Activated naive CD8-positive, alpha-beta T cell treated with anti-CD3 and anti-CD28 coated beads for 36 hours (primary cell): ENCODE results near the gene SLIT1. TPM values are rescaled to one million over a fixed set of nuclear protein-coding genes. Genes with fewer than 3 reads are reported as not detected.

Experiments used
- DNase-seq: peaks from one replicate; pipeline ENCODE4 v3.0.0; 2021
- H3K27ac Mint-ChIP-seq: one replicate; pipeline ENCODE4 v1.8.0; 2022; ENCODE audit warnings: mild to moderate bottlenecking, moderate library complexity, mixed read lengths
- H3K27me3 Mint-ChIP-seq: one replicate; pipeline ENCODE4 v1.8.0; 2022; ENCODE audit warnings: mild to moderate bottlenecking, mixed read lengths
- H3K36me3 Mint-ChIP-seq: one replicate; pipeline ENCODE4 v1.8.0; 2021; ENCODE audit warnings: mild to moderate bottlenecking, mixed read lengths
- H3K4me1 Mint-ChIP-seq: one replicate; pipeline ENCODE4 v1.8.0; 2021; ENCODE audit warnings: mixed read lengths
- H3K4me3 Mint-ChIP-seq: one replicate; pipeline ENCODE4 v1.8.0; 2022; ENCODE audit warnings: mild to moderate bottlenecking, moderate library complexity, mixed read lengths
- H3K9me3 Mint-ChIP-seq: one replicate; pipeline ENCODE4 v1.8.0; 2022; ENCODE audit warnings: mixed read lengths
- total RNA-seq, 2 experiments: library from RNA; stranded (reverse); gene quantifications; one replicate each; pipeline ENCODE4 v1.2.3, GENCODE V29; 2021

The SLIT1 gene
- total RNA-seq, 2 experiments from 2014 or later: 0.08 to 0.27 TPM

- H3K9me3 Mint-ChIP-seq: no peaks in the 10 kb centered on the region
- H3K27me3 Mint-ChIP-seq: peaks cover 9% of the 10 kb centered on the region
- no peak overlapping the region for H3K4me3 Mint-ChIP-seq
- no peaks in the 10 kb centered on the region for H3K4me1 Mint-ChIP-seq
- no peak for DNase-seq
- H3K36me3 Mint-ChIP-seq: no peaks in the 10 kb centered on the region
- no peak overlapping the region for H3K27ac Mint-ChIP-seq
These were observed 82.3 kb downstream of the SLIT1 start for GRCh38 chr10:97103316-97104080.

GRCh38 chr10:97102441-97102840 is 83.3 kb downstream of the SLIT1 start:
- Mint-ChIP-seq H3K27ac (no peak overlapping the region), H3K4me1 (peaks cover under 1% of the 10 kb centered on the region), H3K9me3 (no peaks in the 10 kb centered on the region), H3K27me3 (peaks cover 17% of the 10 kb centered on the region), H3K36me3 (no peaks in the 10 kb centered on the region), H3K4me3 (no peak overlapping the region)
- DNase-seq: no peak

GRCh38 chr10:97101166-97101940 is 84.4 kb downstream of the SLIT1 start:
- no peaks in the 10 kb centered on the region for H3K9me3 Mint-ChIP-seq
- no peak overlapping the region for H3K27ac Mint-ChIP-seq
- H3K27me3 Mint-ChIP-seq: peaks cover 22% of the 10 kb centered on the region
- H3K36me3 Mint-ChIP-seq: no peaks in the 10 kb centered on the region
- no peak overlapping the region for H3K4me3 Mint-ChIP-seq
- DNase-seq: no peak
- peaks cover 10% of the 10 kb centered on the region for H3K4me1 Mint-ChIP-seq

- DNase-seq: no peak
- Mint-ChIP-seq H3K4me3 (no peak overlapping the region), H3K36me3 (no peaks in the 10 kb centered on the region), H3K4me1 (peaks cover 17% of the 10 kb centered on the region), H3K27me3 (peaks cover 22% of the 10 kb centered on the region), H3K27ac (no peak overlapping the region), H3K9me3 (no peaks in the 10 kb centered on the region)
These were observed 85.1 kb downstream of the SLIT1 start for GRCh38 chr10:97100657-97101056.

- no peak overlapping the region for H3K27ac Mint-ChIP-seq
- H3K9me3 Mint-ChIP-seq: no peaks in the 10 kb centered on the region
- no peaks in the 10 kb centered on the region for H3K36me3 Mint-ChIP-seq
- H3K4me1 Mint-ChIP-seq: peaks cover 18% of the 10 kb centered on the region
- H3K27me3 Mint-ChIP-seq: peaks cover 22% of the 10 kb centered on the region
- no peak overlapping the region for H3K4me3 Mint-ChIP-seq
- DNase-seq: no peak
These were observed 85.9 kb downstream of the SLIT1 start for GRCh38 chr10:97099868-97100267.

GRCh38 chr10:97099089-97099488 is 86.7 kb downstream of the SLIT1 start:
- H3K4me3 Mint-ChIP-seq: no peak overlapping the region
- H3K4me1 Mint-ChIP-seq: peaks cover 18% of the 10 kb centered on the region
- DNase-seq: no peak
- no peaks in the 10 kb centered on the region for H3K36me3 Mint-ChIP-seq
- no peak overlapping the region for H3K27ac Mint-ChIP-seq
- H3K27me3 Mint-ChIP-seq: peaks cover 25% of the 10 kb centered on the region
- no peaks in the 10 kb centered on the region for H3K9me3 Mint-ChIP-seq

- Mint-ChIP-seq H3K27me3 (peaks cover 25% of the 10 kb centered on the region), H3K4me3 (no peak overlapping the region), H3K27ac (no peak overlapping the region), H3K4me1 (peaks cover 18% of the 10 kb centered on the region), H3K9me3 (no peaks in the 10 kb centered on the region), H3K36me3 (no peaks in the 10 kb centered on the region)
- no peak for DNase-seq
These were observed 88.7 kb downstream of the SLIT1 start for GRCh38 chr10:97097084-97097433.

GRCh38 chr10:97096261-97097083 is 89.3 kb downstream of the SLIT1 start:
- peak; percentile 21 for DNase-seq
- Mint-ChIP-seq H3K9me3 (no peaks in the 10 kb centered on the region), H3K27ac (no peak overlapping the region), H3K36me3 (no peaks in the 10 kb centered on the region), H3K27me3 (peaks cover 25% of the 10 kb centered on the region), H3K4me3 (peak overlapping the region; percentile 42), H3K4me1 (peaks cover 18% of the 10 kb centered on the region)

GRCh38 chr10:97095701-97096260 is 90.0 kb downstream of the SLIT1 start:
- peaks cover 25% of the 10 kb centered on the region for H3K27me3 Mint-ChIP-seq
- DNase-seq: no peak
- peaks cover 18% of the 10 kb centered on the region for H3K4me1 Mint-ChIP-seq
- no peak overlapping the region for H3K4me3 Mint-ChIP-seq
- H3K36me3 Mint-ChIP-seq: no peaks in the 10 kb centered on the region
- no peaks in the 10 kb centered on the region for H3K9me3 Mint-ChIP-seq
- no peak overlapping the region for H3K27ac Mint-ChIP-seq

GRCh38 chr10:97090644-97091043 is 95.1 kb downstream of the SLIT1 start:
- Mint-ChIP-seq H3K36me3 (no peaks in the 10 kb centered on the region), H3K27ac (no peak overlapping the region), H3K4me3 (no peak overlapping the region), H3K27me3 (peaks cover 29% of the 10 kb centered on the region), H3K9me3 (no peaks in the 10 kb centered on the region), H3K4me1 (peaks cover under 1% of the 10 kb centered on the region)
- DNase-seq: no peak

GRCh38 chr10:97090035-97090434 is 95.7 kb downstream of the SLIT1 start:
- no peak for DNase-seq
- H3K27me3 Mint-ChIP-seq: peaks cover 30% of the 10 kb centered on the region
- H3K27ac Mint-ChIP-seq: no peak overlapping the region
- H3K9me3 Mint-ChIP-seq: no peaks in the 10 kb centered on the region
- no peaks in the 10 kb centered on the region for H3K36me3 Mint-ChIP-seq
- no peak overlapping the region for H3K4me3 Mint-ChIP-seq
- H3K4me1 Mint-ChIP-seq: no peaks in the 10 kb centered on the region

GRCh38 chr10:97089209-97089870 is 96.4 kb downstream of the SLIT1 start:
- peaks cover 27% of the 10 kb centered on the region for H3K27me3 Mint-ChIP-seq
- no peaks in the 10 kb centered on the region for H3K9me3 Mint-ChIP-seq
- no peaks in the 10 kb centered on the region for H3K36me3 Mint-ChIP-seq

GRCh38 chr10:97087296-97087695 is 98.5 kb downstream of the SLIT1 start:
- Mint-ChIP-seq H3K36me3 (no peaks in the 10 kb centered on the region), H3K4me1 (no peaks in the 10 kb centered on the region), H3K9me3 (no peaks in the 10 kb centered on the region), H3K27me3 (peaks cover 30% of the 10 kb centered on the region), H3K27ac (no peak overlapping the region), H3K4me3 (no peak overlapping the region)
- no peak for DNase-seq

More at GRCh38 chr10:97089209-97089870, 96.4 kb downstream of the SLIT1 start:
- DNase-seq: no peak
- Mint-ChIP-seq H3K4me1 (no peaks in the 10 kb centered on the region), H3K27ac (no peak overlapping the region), H3K4me3 (no peak overlapping the region)

- Mint-ChIP-seq H3K27ac (no peak overlapping the region), H3K27me3 (peaks cover 36% of the 10 kb centered on the region), H3K9me3 (no peaks in the 10 kb centered on the region), H3K36me3 (no peaks in the 10 kb centered on the region), H3K4me1 (no peaks in the 10 kb centered on the region), H3K4me3 (no peak overlapping the region)
- no peak for DNase-seq
These were observed 99.2 kb downstream of the SLIT1 start for GRCh38 chr10:97086530-97086929.
